HG03103 (cell line): Measurements from ENCODE around the gene AOC2.
"Not testable (repeated sequence)": the region's sequence is repeated elsewhere in the genome, so short reads cannot be mapped to it uniquely, and the experiment has no call there.

ENCODE experiments used
- ATAC-seq: cut with Tn5 transposase; IDR thresholded peaks from one replicate; pipeline ENCODE4 v1.9.1; 2021; ENCODE audit warnings: low read depth; ENCODE audit not compliant: unreplicated experiment

The AOC2 gene

DNA sequence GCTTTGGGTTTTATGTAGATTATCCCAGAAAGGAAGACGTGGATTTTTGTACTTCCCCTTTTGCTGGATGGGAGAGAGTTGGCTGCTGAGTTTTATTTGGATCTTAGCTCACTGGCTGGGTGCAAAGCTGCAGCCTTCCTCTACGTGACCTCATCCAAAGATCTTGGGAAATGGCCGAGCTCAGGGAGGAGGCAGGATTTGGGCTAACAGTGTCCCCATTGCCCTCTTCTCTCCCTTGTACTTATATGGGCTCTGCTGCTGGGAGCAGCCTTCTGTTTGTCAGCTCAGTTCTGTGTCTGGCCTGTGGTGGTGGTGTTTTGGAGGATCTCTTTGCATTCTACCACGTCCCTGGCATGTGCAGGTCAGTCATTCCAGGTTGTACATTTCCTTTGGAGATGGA is 8.6 kb downstream of the AOC2 start:
- ATAC-seq = no peak

DNA sequence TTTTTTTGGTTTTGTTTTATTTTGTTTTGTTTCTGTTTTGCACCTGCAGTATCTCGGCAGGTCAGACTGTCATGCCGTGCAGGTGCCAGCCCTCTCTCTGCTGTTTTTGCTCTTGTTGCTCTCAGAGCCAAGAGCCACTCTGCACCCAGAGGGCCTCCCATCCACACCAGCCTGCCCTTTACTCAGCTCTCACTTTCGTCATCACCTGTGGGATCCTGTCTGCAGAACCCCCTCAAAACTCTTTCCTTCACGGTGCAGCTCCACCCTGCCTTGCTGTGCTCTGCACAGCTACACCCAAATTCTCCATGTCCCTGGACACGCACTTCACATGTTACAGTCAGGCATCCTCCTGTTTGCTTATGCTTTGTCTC is 9.2 kb downstream of the AOC2 start:
- ATAC-seq = no peak

DNA sequence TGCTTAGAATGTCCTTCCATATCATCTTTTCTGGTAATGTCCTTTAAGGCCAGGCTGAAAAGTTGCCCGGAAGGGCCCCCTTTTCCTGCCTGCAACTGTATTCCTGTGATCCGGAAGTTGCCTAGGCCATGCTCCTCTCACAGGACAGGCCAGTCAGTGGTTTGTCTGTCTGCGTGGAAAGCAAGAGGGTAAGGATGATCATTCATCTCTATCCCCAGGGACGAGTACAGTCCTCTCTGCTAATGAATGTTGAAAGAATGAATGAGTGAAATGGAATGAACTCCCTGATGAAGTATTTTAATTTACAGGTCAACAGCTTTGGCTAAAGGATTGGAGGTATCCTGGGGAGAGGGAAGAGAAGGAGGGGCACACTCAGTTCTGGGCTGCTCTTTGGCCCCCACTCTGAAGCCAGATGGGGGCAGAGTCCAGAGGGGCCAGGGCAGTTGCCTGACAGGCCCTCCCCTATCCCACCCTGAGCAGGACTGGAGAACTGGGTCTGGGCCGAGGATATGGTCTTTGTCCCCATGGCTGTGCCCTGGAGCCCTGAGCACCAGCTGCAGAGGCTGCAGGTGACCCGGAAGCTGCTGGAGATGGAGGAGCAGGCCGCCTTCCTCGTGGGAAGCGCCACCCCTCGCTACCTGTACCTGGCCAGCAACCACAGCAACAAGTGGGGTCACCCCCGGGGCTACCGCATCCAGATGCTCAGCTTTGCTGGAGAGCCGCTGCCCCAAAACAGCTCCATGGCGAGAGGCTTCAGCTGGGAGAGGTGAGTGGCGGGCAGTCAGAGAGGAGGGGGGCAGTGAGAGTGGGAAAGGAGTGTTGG is 9.8 kb downstream of the AOC2 start:
- ATAC-seq = no peak

DNA sequence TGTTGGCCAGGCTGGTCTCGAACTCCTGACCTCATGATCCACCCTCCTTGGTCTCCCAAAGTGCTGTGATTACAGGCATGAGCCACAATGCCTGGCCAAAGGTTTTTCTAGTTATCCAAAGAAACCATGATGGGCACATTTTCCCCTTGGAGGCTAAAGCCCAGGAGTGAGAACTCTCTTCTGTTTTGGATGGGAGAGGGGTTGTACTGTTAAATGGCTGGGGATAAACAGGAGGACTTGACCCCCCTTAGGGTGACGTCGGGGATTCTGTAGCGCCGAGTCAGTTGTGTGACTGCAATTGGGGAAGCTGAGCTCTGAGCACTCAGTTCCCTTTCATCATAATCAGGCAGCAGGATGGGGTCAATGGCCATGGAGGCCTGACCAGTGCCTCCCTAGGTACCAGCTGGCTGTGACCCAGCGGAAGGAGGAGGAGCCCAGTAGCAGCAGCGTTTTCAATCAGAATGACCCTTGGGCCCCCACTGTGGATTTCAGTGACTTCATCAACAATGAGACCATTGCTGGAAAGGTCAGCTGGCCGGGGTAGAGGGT is 10.7 kb downstream of the AOC2 start:
- no peak for ATAC-seq

DNA sequence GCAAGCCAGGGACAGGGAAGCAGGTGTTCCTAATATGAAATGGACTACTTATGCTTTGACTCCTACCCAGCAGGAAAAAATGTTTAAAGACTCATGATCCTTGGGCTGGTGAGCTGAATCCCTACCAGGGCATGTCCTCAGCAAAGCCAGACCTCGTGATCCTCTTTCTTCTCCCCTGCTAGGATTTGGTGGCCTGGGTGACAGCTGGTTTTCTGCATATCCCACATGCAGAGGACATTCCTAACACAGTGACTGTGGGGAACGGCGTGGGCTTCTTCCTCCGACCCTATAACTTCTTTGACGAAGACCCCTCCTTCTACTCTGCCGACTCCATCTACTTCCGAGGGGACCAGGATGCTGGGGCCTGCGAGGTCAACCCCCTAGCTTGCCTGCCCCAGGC is 11.7 kb downstream of the AOC2 start:
- not testable (repeated sequence) for ATAC-seq

DNA sequence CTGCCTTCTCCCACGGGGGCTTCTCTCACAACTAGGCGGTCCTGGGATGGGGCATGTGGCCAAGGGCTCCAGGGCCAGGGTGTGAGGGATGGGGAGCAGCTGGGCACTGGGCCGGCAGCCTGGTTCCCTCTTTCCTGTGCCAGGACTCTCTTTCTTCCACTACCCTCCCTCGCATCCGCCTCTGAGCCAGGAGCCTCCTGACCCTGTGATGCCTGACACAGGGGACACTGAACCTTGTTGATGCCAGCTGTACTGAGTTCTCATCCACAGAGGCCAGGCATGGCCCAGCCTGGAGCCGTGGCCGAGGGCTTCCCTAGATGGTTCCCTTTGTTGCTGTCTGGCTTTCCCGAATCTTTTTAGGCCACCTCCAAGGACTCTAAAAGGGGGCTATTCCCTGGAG is 12.1 kb downstream of the AOC2 start:
- not testable (repeated sequence) for ATAC-seq

DNA sequence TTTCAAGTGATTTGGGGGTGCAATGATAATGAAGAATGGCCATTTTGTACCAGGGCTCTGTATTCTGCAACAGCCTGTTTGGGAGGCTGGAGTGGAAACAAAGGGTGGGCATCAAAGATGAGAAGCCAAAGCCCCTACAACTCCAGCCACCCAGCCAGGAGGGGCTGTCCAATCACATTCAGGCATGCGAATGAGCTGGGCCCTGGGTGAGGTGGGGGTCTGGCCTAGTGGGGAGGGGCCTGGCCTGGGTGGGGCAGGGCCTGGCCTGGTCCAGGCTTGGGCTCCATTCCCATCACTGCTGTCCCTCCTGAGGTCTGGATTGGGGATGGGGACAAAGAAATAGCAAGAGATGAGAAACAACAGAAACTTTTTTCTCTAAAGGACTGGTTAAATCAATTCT is 13.0 kb downstream of the AOC2 start:
- no peak for ATAC-seq

DNA sequence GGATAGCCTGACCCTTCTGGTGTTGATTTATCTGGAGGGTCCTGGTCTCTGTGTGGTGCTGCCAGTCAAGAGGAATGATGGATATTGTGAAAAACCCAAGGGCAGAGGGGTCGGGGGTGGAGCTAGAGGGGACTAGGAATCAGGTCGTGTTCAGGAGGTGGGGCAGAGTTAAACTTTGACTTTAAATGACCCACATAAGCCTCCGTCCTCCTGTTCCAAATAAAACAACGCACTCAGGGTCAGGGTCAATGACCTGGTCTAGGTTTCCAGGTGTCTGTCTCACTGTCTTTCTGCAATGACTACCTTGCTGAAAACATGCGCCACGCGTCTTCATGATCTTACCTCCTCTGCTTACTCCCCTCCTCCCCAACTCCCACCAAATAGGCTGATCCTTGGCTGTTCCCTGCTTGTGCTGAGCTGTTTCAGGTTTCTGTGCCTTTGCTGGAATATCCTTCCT is 21.3 kb downstream of the AOC2 start:
- no peak for ATAC-seq

DNA sequence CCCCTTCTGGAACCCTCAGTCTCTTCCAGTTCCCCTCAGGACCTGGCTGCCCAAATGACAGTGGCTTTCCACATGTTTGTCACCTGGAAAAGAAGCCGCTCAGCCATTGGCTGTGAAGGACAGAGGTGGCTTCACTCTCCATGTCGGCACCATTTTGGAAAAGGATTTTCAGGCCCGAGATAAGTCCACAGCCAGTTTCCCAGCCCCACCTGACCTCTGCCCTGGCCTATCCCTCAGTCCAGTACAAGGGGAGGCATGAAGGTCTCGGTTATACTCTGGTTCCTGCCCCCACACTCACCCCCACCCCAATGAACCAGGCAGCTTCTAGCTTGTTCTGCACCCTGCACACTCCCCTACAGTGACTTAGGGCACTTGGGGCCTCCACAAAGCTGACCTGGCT is 21.8 kb downstream of the AOC2 start:
- no peak for ATAC-seq

DNA sequence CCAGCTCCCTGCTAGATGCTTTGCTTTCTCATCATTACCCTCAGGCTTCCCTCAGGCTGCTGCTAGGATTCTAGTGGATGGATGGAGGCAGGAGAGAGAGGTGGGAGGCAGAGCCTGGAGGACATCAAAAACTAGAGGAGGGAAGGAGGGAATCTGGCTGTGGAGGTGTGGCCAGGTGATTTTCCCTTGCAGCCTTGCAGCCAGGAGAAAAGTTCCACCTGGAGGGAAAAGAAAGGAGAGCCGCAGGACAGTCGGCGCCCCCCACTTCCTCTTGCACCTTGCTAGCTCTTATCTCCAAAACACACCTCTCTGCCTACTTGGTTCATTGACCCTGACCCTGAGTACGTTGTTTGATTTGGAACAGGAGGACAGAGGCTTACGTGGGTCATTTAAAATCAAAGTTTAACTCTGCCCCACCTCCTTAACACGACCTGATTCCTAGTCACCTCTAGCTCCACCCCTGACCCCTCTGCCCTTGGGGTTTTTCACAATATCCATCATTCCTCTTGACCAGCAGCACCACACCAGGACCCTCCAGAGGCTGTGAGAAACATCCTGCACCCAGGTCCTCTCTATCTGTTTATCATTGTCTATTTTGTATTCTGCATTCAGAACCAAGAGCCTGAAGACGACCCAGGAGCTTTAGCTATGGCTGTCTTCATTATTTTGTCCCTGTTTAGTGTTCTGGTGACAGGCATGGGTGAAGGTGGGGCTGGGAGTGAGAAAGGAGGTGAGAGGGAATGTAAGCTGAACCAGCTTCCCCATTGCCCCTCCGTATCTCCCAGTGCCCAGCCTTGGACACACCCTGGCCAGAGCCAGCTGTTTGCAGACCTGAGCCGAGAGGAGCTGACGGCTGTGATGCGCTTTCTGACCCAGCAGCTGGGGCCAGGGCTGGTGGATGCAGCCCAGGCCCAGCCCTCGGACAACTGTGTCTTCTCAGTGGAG is 22.5 kb downstream of the AOC2 start:
- ATAC-seq = no peak

DNA sequence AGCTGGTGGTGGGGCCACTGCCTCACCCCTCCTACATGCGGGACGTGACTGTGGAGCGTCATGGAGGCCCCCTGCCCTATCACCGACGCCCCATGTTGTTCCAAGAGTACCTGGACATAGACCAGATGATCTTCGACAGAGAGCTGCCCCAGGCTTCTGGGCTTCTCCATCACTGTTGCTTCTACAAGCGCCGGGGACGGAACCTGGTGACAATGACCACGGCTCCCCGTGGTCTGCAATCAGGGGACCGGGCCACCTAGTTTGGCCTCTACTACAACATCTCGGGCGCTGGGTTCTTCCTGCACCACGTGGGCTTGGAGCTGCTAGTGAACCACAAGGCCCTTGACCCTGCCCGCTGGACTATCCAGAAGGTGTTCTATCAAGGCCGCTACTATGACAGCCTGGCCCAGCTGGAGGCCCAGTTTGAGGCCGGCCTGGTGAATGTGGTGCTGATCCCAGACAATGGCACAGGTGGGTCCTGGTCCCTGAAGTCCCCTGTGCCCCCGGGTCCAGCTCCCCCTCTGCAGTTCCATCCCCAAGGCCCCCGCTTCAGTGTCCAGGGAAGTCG is 23.4 kb downstream of the AOC2 start:
- not testable (repeated sequence) for ATAC-seq

DNA sequence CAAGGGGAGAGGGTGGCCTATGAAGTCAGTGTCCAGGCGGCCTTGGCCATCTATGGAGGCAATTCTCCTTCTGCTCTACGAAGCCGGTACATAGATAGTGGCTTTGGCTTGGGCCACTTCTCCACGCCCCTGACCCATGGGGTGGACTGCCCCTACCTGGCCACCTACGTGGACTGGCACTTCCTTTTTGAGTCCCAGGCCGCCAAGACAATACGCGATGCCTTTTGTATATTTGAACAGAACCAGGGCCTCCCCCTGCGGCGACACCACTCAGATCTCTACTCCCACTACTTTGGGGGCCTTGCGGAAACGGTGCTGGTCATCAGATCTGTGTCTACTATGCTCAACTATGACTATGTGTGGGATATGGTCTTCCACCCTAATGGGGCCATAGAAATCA is 24.0 kb downstream of the AOC2 start:
- no peak for ATAC-seq

- no peak for ATAC-seq
Observed at GRCh38 chr17:42871647-42872046, 27.3 kb downstream of the AOC2 start.

- no peak for ATAC-seq
Observed at GRCh38 chr17:42872251-42872965, 28.0 kb downstream of the AOC2 start.

DNA sequence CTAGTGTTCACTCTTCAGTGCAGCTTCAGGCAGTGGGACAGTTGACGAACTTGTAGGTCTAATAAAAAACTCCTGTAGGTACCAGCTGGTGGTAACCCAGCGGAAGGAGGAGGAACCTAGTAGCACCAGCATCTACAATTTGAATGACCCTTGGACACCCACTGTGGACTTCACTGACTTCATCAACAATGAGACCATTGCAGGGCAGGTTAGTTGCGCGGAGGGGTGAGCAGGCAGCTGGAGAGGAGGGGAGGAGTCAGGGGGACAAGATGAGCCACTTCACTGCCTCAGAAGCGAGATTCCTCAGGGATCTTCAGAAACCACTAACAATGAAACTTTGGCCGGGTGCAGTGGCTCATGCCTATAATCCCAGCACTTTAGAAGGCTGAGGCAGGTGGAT is 28.9 kb downstream of the AOC2 start:
- no peak for ATAC-seq

DNA sequence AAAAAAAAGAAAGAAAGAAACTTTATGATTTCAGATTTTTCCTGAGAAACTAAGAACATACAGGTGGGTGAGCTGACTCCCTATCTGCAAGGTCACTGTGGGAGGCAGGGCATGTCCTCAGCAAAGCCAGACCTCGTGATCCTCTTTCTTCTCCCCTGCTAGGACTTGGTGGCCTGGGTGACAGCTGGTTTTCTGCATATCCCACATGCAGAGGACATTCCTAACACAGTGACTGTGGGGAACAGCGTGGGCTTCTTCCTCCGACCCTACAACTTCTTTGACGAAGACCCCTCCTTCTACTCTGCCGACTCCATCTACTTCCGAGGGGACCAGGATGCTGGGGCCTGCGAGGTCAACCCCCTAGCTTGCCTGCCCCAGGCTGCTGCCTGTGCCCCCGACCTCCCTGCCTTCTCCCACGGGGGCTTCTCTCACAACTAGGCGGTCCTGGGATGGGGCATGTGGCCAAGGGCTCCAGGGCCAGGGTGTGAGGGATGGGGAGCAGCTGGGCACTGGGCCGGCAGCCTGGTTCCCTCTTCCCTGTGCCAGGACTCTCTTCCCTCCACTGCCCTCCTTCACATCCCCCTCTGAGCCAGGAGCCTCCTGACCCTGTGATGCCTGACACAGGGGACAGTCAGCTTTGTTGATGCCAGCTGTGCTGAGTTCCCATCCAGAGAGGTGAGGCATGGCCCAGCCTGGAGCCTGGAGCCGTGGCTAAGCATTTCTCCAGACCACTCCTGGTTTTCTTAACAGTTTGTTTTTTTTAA is 29.7 kb downstream of the AOC2 start:
- ATAC-seq = not testable (repeated sequence)

DNA sequence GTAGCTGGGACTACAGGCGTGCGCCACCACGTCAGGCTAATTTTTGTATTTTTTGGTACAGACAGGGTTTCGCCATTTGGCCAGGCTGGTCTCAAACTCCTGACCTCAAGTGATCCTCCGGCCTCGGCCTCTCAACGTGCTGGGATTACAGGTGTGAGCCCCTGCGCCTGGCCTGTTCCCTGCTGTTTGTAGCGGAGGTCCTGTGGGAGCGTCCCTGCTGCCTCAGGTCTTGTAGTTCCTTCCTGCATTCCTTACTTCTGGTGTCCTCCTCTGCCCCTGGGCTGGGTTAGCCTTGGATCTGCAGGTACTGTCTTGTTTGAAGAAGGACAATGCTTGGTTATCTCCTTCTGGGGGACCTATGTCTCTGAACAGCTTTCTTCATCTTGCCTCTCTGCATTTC is 32.7 kb downstream of the AOC2 start:
- ATAC-seq = no peak

DNA sequence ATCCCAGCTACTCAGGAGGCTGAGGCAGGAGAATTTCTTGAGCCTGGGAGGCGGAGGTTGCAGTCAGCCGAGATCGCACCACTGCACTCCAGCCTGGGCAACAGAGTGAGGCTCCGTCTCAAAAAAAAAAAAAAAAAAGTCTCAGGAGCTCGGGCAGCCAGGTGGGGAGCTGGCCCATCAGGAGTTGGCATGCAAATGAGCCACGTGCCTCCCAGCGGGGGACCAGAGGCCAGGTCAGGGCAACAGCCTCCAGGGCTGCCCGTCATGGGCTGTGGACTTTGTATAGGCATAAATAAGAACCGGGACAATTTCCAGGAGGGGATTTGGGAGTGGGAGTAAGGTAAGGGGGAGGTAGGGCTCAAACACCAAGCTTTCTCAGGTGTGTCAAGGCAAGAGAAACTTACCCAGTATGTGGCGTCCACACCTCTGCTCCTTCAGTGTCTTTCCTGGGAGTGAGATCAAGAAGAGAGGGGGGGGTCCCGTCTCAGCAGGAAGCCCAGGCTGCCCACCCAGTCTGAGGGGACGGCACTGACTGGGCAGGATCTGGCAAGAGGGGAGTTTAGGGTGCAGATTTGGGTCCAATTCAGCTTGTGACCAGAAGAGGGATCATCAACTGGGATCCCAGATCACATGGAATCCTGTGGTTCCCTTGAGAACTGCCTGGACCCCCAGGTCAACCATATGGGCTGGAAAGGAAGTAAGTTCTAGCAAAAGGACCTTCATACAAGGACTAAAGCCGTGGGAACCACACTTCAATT is 33.9 kb downstream of the AOC2 start:
- no peak for ATAC-seq
